ENCODE results near the gene PCGF2.
"Not testable (repeated sequence)": the region's sequence is repeated elsewhere in the genome, so short reads cannot be mapped to it uniquely, and the experiment has no call there.

Gene PCGF2

DNA sequence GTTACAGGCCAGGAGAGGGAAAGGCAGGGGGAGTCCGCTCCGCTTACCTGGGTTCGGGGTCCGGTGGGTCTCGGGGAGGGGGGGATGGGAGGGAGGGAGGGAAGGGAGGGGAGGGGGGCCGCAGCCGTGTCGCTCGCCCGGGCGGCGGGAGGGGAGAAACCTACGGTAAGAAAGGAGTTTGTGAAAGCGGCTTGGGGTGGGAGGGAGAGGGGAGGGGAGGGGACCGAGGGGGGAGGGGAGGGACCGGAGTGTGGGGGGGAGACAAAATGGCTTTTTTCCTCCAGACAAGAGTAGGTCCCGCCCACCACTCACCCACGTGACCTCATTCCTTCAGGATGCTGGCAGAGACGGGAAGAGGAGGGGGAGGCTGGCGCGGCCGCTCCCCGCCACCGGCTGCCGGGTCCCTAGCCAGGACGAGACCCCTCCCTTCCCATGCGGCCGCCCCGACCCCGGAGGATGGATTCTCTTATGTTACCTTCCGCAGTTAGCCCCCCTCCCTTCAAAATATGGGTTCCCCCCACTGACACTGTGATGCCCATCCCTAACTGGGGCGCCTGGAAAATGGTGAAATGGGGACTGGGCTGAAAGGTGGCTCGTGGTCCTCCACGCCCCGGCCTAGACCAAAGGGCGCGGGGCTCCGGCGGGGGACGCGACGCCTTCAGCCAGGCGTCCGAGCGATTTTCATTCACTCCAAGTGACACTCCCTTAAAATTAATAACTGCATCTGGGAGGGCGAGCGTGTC is at the start of gene PCGF2:
Gene PCGF2, minus strand, starts transcription at position 188 of the 743 bp plus-strand sequence. CDS start 7,934 bp downstream, outside the sequence.
- DNase-seq (ENCODE audit: low spot score), result no peak

DNA sequence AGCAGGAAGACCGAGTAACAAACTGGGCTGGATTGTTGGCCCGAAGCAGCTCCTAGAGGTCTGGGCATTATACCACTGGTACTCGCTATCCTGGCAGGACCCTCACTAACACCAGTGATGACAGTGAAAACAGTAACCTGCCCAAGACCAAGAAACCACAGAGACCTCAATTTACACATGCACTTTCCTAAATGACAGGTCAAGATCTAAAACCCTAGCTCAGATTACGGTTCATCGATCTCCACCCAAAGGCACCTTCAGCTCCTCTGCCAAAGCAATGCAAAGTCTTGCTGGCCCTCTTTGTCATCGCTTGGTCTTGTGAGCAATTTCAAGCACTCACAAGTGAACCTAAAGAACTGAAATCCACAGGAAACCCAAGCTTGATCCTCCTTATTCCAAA is 49.7 kb upstream of the PCGF2 start:
- no peak for DNase-seq (ENCODE audit: low spot score)

DNA sequence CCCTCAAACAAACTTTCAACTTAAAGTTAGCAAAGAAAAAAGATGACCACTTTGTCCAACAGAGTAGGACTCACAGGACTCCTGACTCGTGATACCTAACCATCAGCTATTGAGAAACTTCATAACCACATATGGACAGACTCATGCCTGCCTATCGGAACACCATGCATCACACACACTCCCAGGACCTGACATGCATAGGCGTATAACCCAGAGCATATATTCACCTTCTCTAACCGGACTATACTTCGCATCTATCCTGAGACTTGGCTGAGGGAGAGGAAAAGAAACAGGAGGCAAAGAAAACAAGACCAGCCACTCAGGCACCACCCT is 49.0 kb upstream of the PCGF2 start:
- DNase-seq (ENCODE audit: low spot score), result no peak

DNA sequence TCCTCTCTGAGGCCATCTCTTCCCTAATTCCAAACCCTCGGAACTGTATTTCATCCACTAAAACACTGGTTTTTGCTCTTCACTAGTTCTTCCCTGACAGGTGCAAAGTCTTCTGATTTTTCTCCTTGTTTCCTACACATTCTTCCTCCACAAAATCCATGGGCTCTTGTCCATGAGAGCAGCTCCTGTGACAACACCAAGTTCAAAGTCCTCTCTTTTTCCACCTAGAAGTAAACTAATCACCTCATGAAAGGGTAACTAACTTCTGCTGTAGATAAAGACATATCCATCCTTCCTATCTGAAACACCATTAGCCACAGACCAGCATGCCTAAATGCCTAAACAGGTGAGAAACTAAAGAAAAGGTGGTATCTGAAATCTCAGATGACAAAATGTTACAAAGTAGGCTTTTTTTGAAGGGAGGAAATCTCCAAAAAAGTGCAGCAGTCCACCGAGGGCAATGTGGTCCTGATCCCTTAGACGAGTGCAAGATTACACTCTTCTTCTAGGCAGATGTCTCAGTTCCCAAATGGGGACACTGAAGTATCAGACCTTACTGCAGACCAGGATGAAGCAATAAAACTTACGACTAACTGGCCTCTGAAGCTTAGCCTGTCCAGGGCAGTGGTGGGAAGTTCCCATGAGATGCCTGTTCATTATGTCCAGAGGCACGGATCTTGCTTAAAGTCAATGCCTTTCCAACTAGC is 48.5 kb upstream of the PCGF2 start:
- DNase-seq (ENCODE audit: low spot score), result no peak

DNA sequence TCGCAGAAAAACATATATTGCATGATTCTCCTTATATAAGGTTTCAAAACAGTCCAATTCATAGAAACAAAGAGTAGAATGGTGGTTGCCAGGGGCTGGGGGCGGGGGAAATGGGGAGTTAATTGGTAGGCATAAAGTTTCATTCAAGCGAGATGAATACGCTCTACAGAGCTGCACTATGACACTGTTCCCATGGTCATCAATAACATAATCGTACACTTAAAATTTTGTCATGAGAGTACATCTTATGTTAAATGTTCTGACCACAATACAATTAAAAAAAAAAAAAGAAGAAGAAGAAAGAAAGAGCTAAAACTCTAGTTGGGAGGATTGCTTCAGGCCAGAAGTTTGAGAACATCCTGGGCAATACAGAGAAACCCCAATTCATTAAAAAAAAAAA is 46.1 kb upstream of the PCGF2 start:
- DNase-seq (ENCODE audit: low spot score), result no peak

DNA sequence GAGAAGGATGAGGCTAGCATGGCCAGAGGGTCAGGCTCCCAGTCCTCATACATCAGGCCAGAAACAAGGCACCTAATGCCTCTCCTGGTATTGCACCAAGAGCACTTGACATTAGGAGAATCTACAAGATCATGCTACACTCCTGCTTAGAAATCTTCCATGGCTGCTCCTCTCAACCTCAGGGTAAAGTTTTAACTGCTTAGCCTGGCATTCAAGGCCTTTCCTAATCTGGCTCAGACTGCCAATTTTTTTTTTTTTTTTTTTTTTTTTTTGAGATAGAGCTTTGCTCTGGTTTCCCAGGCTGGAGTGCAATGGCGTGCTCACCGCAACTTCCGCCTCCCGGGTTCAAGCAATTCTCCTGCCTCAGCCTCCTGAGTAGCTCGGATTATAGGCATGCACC is 43.0 kb upstream of the PCGF2 start:
- no peak for DNase-seq (ENCODE audit: low spot score)

DNA sequence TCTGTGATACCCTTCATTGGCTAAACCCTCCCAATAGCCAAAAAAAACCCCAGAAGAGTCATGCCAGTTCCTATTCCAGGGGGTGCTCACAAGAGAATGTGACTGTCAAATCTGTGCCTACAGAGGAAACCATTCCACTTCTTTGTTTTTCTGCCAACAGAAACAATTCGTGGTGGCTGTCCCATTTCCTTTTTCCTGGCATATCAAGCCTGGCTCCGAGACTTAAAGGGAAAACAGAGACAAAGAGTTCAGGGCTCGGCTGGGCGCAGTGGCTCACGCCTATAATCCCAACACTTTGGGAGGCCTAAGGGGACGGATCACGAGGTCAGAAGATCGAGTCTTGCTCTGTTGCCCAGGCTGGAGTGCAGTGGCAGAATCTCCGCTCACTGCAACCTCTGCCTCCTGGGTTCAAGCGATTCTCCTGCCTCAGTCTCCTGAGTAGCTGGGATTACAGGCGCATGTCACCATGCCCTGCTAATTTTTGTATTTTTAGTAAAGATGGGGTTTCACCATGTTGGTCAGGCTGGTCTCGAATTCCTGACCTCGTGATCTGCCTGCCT is 42.1 kb upstream of the PCGF2 start:
- not testable (repeated sequence) for DNase-seq (ENCODE audit: low spot score)

DNA sequence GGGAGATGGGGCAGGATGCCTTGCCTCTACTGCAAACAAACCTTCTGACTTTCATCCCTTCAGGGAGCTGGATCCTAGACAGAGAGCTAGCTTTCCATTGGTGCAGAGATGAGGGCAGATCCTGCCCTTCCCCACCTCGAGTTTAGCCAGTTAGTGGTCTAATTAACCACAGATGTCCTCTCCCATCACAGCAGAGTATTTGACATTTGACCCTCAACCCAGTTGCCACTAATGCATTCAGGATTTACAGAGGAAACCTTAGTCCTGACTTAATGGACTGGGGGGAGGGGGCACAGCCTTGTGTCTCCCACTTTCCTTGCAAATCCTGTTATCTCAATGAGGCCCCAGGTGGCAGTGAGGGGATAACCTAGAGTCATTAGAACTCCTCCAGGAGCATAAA is 41.0 kb upstream of the PCGF2 start:
- no peak for DNase-seq (ENCODE audit: low spot score)

DNA sequence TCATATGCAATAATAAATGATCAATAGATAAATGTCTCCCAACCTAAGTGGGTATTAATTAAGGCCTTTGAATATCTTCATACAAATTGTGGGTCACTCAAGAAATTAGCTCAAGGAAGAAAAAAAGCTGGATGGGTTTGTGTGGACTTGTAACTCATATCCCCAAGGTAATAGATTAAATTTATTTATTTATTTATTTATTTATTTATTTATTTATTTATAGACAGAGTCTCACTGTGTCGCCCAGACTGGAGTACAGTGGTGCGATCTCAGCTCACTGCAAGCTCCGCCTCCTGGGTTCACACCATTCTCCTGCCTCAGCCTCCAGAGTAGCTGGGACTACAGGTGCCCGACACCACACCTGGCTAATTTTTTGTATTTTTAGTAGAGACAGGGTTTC is 39.9 kb upstream of the PCGF2 start:
- not testable (repeated sequence) for DNase-seq (ENCODE audit: low spot score)

DNA sequence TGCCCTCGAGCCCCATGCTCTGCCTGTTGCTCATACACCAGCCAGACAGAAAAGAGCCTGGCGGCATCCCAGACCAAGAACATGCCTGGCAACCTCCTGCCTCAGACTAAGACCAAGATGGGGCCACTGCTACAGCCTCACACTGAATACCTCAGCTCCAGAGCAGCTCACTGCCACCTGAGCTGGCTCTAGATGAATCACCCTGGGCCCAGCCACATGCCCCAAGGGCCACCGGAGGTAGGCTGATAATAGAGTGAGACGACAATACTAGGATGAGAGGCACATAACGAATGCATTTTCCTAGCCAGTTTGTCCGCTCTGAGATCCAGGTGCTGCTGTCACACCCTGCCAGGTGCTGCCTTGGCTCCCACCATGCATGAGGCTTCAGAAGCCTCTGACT is 38.2 kb upstream of the PCGF2 start:
- no peak for DNase-seq (ENCODE audit: low spot score)

DNA sequence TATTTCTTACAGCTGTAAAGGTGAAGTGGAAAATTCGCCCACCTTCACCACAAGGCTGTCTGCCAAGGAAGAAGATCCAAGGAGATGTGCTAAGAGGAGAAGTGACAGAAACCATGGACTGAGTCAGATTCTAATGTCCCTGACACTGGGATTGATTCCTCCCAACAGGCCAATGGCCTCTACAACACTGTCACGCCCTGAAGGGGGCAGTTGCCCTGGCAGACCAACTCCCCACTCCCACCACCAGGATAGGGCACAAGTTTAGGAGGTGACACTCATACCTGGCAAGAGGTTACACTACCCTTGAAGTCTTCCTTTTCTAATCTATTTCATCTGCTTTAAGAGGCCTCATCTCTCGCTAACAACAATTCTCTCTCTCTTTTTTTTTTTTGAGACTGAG is 35.1 kb upstream of the PCGF2 start:
- DNase-seq (ENCODE audit: low spot score), result no peak

DNA sequence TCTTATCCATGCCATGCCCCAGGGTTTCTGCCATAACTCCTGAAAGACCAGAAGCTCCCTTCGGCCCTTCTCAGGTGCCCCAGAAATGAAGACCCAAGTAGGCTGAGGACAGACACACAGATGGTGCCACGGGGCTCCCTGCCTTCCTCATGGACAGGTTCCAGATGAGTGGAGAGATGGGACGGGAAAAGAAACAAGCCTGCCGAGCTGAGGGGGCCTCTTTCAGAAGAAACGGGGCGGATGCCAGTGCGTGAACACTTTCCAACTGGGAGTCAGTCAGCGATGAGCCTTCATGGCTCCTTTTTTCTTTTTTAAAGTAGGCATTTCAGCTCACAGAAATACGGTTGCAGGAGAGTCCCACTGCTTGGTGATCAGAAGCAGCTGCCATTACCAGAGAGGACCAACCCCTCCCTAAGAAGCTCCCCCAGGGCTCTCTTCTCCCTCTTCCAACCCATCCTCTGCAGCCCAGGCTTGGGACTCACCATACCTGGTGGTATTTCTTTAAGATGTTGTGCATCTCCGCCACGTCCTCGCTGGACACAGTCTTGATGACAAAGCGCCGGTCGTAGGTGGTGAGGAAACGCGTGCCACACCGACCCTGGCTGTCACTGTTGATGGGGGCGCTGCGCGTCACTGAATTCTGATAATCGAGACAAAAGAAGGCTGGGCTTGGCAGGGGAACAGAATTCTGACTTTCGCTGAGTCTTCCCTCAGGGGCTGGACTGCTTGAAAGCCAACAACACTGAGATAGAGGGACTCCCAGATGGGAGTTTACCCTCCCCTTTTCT is 32.0 kb upstream of the PCGF2 start:
- no peak for DNase-seq (ENCODE audit: low spot score)

DNA sequence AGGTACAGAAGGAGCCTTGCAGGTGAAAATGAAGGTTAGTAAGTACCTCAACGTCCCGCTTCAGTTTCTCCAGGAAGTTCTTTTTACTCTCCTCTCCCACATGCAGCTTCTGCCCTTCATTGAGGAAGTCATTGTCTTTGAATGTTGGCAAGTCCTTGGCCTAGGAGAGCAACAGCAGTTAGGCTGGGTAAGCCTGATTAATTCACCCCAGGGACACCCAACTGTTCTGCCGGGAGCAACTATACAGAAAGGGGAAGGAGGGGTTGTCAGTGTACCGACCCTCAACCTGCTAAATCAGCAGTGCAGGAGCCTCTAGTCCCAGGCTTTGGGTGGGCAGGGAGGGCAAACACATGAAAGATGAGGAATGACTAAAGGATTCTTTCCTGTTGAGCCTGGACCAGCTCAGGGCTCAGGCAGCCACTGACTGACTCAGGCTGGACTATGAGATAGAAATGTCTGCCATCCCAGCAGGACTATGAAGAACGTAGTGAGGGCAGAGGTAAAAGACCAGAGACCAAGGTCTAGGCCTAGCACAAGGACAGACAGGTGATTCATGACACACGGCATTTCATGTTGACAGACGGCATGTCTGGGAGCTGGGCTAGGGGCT is 29.6 kb upstream of the PCGF2 start:
- no peak for DNase-seq (ENCODE audit: low spot score)

DNA sequence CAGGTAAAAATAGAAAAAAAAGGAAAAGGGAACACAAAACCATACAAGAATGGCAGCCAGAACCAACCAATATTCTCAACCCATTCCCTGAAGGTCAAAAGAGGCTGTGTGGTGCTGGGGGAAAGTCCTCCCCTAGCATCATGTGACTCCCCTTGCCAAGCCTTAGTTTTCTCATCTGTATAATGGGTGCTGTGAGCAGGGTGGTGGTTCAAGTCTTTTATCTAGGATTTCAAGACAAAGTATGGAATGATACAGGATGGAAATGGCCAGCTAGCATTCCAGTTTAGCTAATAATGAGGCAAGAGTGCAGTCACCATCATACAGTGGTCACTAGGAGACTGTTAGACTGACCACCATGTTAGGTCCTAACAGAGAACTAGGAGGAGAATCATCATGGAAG is 25.1 kb upstream of the PCGF2 start:
- DNase-seq (ENCODE audit: low spot score), result no peak

DNA sequence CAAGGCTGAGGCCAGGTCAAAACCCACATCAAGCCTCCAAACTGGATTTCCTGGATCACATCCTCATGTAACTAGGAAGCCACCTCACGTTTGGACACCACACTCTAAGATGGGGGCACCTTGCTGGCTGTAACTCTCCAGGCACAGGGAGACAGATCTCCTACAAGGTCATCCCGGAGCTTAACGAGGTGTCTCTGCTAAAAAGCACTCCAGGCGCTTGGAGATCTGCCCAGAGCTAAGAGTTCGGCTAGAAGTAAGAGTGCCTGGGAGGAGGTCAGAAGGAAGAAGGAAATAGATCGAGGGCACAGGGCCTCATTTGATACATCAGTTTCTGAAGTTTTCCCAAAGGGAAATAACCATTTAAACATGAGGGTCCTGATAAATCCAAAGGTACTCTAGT is 20.3 kb upstream of the PCGF2 start:
- no peak for DNase-seq (ENCODE audit: low spot score)

DNA sequence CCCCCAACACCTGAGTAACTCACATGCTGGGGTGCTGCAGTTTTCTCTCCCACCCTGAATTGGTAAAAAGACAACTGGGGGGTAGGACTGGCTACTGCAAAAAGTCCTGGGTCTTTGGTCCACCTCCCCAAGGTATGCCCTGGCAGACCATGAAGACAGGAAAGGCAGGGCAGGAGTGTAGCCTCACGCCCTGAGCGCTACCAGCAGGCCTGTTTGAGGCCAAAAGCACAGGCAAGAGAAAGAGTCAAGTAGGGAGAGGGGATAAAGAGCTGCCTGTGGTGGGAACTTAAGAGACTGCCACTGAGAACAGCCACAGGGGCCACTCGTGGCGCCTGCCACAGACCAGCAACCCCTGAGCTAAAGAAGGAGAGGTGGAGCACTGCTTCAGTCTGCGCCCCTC is 18.2 kb upstream of the PCGF2 start:
- DNase-seq (ENCODE audit: low spot score), result no peak

DNA sequence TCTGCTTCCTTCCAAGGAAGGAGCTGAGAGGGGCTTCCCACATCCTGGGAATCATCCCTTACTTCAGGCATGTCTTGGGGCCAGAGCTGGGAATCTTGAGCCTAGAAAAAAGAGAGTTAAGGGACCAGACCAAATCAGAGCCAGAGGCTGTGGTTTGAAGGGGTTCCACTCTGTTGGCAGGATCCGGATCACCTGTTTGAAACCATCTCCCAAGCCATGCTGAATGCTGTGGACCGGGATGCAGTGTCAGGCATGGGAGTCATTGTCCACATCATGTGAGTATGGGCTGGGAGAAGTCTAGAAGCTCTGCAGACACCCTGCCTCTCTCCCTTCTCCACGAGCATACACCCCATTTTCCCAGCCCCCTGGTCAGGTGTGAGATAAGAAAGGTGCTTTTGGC is 14.1 kb upstream of the PCGF2 start:
- no peak for DNase-seq (ENCODE audit: low spot score)

DNA sequence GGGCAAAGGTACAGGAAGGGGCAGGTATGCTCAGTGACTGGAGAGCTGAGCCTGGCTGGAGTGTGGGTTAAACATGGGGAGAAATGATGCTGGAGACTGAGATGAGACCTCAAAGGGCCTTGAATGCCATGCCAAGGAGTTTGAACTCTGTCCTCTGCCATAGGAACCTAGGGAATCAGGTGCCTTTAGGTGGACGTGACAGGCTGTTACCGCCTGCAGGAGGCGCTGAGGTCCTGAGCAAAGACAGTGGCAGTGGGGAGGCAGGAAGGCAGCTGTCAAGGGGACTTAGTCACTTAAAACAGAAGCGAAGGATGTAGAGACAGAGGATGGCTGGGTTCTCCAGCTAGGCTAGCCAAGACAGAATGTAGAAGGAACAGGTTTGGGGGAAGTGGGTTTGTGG is 13.5 kb upstream of the PCGF2 start:
- DNase-seq (ENCODE audit: low spot score), result peak; percentile 27

DNA sequence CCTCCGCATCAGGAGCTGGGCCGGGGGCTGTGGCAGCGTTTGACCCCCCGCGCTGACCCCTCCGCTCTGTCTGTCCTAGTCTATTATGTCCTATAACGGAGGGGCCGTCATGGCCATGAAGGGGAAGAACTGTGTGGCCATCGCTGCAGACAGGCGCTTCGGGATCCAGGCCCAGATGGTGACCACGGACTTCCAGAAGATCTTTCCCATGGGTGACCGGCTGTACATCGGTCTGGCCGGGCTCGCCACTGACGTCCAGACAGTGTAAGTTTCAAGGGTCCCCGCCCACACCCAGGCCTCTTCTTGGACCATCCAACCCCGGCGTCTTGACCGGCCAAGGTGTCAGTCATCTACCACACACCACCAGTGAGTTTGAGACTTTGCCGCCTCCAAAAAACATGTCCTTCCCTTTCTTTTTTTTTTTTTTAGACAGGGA is 5.0 kb upstream of the PCGF2 start:
- no peak for DNase-seq (ENCODE audit: low spot score)

DNA sequence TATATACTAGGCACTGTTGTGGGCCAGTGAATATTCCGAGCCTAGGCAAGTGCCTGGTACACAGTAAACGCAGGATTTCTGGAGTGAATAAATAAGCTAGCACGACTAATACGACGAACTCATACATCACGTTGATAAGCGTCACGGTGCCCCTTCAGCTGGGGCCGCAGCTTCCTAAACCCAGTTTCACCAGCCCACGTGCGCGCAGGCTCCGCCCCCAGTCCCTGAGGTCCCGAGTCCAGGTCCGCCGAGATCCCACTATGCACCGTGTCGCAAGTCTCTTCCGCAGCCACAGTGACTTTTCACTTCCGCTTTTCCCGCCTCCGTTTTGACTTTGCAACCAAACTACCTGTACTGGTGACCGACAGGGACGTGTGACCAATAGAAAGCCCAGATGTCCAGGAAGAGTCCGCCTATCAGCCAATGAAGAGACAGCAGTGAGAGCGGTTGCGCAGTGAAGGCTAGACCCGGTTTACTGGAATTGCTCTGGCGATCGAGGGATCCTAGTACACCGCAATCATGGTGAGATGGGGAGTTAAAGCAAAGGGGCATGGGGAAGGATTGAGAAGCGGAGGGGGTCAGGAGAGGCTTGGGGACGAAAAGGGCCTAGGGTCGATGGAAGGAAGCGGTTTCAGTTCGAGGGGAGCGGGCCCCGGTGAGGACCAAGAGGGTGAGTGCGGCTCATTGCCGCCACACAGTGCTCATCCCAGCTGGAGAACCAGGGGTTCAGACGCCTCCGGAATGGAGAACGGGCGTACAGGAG is 4.4 kb upstream of the PCGF2 start, which contains the start of gene PSMB3:
Gene PSMB3, plus strand, starts transcription at position 434 of the 763 bp plus-strand sequence. Its CDS starts 86 bp downstream, at position 520.
- DNase-seq (ENCODE audit: low spot score), result peak; percentile 100

DNA sequence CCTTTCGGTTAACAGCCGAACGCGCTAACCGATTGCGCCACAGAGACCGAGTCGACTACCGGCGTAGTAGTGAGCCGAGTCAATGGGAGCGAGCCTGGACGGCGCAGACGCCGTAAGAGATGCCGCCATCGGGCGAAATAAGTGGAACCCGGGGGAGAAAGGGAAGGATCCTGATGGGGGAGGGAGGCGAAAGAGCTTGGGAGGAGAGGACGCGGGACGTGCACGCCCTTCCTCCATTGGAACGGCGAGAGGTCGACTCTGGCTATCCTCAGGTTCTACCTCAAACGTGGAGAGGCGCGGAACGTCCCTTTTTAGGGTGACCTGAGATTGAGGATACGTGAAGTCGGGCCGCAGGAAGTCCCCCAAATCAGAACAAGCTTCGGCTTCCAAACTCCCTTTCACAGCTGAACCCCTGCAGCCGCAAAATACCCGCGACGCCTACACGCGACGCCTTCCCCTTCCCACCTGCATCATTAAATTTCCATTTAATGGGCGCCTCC is 3.7 kb upstream of the PCGF2 start:
- DNase-seq (ENCODE audit: low spot score), result peak; percentile 86

Measured in activated CD4-positive, alpha-beta T cell treated with anti-CD3 and anti-CD28 coated beads, Interleukin-2, Interleukin-4, amounts not matched to agents 100 ng/mL and 50 ng/mL, durations not matched to agents 16 hours and 8 hours (primary cell).